ENCODE data around the gene SHMT2.

Gene SHMT2

DNA sequence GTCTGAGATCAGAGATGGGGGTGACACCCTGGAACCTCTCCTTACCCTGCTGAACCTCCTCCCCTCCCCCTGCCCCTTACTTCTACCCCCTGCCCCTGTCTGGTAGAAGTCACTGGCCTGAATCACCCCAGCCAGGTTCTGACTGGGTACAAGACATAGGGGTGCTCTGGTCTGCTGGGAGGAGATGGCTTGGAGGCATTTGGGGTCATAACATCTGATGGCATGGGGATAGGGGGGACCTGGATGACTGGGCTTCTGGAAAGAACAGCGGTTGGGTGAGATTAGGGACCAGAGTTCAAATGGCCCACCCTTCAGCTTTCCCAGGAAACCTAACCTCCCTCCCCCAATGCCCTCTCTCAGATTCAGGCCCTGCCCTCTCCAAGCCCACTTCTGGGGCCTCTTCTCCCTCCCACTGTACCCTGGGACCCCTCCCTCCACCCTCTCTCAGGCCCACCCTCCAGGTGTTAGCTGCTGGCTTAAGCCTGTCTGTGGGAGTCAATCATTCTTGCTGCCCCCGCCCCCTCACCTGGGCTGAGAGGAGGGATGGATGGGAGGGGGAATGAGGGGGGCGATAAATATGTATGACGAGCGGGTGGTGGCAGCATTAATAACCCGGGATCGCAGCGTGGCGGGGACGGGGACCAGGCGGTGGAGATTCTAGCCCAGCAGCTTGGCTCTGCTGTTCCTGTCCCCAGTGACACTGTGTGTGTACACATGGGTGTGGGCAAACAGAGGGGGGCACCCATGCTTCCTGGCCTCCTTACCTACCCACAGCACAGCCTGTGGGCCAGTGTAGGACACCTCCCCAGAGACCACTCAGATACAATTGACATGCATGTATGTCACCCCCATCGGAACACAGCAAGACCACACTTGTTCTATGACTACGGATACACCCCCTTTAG lies 7.0 kb upstream of the SHMT2 start:
- intact Hi-C loops (cut with DNase I): loop anchor here (10.0 kb wide), 1 partner anchor 232 kb away; the partner anchor contains the start of genes GLI1 and INHBE
- DNase-seq: no peak

DNA sequence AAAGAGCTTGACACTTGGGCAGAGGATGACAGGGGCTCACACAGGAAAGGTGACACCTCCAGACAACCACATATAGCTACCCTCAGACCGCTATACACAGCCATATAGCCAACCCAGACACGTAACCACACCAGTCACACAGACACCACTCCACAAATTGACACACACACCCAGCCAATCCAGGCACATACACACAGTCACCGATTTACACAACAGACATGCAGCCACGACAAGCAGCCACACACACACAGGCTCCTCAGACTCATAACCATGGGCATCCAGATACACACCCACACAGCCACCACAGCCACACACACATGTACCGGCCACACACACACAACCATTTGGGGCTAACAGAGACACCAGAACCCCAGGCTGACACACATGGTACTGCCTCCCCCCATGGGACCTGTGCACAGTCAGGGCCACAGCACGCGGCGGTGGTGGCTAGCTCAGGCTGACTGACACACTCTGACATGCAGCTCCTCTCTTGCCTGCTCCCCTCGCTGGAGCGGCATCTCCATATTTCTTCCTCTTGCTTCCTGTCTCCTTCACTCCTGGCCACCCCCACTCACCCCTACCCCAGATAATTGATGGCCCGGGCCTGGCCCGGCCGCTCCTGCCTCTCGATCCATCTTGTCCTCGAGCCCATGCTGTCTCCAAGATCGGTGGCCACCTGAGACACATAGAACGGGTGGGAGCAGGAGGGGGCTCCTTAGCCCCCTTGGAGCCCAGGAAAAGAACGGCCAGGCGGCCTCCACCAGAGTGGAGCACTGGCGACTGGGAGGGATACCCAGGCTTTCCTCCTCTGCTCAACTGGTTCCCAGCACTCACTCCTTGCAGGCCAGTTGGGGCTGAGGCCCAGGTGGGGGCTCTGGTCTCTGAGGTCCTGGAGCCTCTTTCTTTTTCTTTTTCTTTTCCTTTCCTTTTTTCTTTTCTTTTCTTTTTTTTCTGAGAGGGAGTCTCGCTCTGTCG lies 6.0 kb upstream of the SHMT2 start:
- intact Hi-C loops (cut with DNase I): loop anchor here (10.0 kb wide), 1 partner anchor 231 kb away; the partner anchor contains the start of genes GLI1 and INHBE
- no peak for DNase-seq

DNA sequence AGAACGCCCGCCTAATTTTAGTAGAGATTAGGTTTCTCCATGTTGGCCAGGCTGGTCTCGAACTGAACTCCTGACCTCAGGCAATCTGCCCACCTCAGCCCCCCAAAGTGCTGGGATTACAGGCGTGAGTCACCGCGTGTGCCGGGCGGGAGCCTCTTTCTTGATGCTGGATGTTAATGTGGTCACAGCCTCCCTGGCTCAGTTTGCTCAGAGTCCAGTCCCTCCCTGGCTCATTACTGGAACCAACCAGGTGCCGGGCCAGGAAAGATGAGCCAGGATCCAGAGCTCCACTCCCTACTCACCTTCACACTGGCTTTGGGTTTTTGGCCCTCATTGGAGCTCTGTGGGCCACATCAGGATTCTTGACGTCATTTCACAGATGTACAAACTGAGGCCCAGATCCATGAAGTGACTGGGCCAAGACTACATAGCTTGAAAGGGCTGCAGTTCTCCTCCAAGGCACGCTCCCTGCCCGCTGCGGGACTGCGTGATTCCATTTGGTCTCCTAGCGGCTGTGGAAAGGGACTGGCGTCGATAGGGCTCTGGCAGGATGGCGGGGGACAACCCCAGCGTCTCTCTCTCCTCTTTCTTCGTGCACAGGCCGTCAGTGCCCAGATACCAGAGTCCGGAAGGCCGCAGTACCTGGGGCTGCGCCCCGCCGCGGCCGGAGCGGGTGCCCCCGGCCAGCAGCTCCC lies 5.1 kb upstream of the SHMT2 start:
- no peak for DNase-seq
- intact Hi-C loops (cut with DNase I): loop anchor here (10.0 kb wide), 1 partner anchor 230 kb away; the partner anchor contains the start of genes GLI1 and INHBE

DNA sequence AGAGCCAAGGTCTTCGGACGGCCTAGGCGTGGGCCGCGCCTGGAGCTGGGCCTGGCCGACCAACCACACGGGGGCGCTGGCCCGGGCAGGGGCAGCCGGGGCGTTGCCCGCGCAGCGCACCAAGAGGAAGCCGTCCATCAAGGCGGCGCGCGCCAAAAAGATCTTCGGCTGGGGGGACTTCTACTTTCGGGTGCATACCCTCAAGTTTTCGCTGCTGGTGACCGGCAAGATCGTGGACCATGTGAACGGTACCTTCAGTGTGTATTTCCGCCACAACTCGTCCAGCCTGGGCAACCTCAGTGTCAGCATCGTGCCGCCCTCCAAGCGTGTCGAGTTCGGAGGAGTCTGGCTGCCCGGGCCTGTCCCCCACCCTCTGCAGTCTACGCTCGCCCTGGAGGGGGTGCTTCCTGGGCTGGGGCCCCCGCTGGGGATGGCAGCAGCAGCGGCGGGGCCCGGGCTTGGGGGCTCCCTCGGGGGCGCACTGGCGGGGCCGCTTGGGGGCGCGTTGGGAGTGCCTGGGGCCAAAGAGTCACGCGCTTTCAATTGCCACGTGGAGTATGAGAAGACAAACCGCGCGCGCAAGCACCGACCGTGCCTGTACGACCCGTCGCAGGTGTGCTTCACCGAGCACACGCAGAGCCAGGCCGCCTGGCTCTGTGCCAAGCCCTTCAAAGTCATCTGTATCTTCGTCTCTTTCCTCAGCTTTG lies 4.4 kb upstream of the SHMT2 start:
- DNase-seq: no peak

DNA sequence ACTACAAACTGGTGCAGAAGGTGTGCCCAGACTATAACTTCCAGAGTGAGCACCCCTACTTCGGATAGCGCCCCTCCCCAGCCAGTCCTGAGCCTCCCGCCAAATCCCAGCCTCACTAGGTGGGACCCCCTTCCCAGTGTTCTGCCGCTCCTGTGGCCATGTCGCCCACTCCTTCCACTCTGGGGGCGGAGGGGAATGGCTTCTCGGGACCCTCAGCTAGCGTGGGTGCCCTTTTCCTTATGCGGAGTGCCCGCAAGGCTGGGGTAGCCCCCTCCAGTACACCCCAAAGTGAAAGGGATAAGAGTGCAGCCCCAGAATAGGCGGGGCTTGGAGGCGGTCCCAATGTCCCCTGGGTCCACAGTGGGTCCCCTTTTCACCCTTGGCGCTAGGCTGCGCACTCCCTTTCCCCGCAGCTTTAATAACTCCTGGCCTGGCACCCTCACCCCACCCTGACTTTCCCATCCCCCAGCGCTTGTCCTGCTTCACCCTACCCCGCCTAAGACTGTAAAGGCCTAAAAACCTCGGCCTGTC lies 3.8 kb upstream of the SHMT2 start:
- intact Hi-C loops (cut with DNase I): loop anchor here (10.0 kb wide), 1 partner anchor 229 kb away; the partner anchor contains the start of genes GLI1 and INHBE
- no peak for DNase-seq

More for the DNA sequence above, 4.4 kb upstream of the SHMT2 start:
- intact Hi-C loops (cut with DNase I): loop anchor here (10.0 kb wide), 1 partner anchor 230 kb away; the partner anchor contains the start of genes GLI1 and INHBE

DNA sequence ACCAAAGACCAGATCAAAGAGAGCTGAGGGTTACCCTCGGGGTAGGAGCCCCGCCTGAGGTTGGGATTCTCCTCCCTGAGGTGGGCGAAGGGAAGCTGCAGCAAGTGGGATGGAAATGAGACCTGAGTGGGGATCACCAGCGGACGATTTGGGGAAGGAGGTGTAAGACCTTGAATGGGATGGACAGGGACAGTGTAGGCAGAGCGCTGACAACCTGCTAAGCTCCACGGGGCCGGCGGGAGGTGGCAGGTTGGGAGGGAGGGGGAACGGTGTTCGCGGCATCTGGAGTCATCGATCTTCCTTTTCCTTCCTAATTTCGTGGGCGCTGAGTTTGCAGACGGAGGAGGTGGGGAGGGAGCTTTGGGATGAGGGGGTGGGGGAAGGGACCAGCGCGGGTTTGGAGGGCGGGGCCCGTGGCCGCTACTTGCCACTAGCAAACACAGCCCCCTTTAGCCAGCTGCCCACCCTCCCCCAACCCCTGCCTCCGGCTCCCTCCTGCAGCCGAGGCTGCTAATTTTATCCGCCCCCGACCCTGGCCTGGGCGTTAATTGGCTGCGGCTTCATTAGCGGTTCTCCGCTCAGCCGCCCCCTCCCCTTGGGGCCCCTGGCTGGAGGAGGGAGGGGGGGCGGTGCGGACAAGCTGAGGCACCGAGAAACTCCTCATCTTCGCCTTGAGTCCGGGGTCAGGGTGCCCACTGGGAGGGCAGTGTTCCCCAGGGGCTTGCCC lies 2.8 kb upstream of the SHMT2 start:
- intact Hi-C loops (cut with DNase I): loop anchor here (10.0 kb wide), 1 partner anchor 228 kb away; the partner anchor contains the start of genes GLI1 and INHBE
- DNase-seq: no peak

DNA sequence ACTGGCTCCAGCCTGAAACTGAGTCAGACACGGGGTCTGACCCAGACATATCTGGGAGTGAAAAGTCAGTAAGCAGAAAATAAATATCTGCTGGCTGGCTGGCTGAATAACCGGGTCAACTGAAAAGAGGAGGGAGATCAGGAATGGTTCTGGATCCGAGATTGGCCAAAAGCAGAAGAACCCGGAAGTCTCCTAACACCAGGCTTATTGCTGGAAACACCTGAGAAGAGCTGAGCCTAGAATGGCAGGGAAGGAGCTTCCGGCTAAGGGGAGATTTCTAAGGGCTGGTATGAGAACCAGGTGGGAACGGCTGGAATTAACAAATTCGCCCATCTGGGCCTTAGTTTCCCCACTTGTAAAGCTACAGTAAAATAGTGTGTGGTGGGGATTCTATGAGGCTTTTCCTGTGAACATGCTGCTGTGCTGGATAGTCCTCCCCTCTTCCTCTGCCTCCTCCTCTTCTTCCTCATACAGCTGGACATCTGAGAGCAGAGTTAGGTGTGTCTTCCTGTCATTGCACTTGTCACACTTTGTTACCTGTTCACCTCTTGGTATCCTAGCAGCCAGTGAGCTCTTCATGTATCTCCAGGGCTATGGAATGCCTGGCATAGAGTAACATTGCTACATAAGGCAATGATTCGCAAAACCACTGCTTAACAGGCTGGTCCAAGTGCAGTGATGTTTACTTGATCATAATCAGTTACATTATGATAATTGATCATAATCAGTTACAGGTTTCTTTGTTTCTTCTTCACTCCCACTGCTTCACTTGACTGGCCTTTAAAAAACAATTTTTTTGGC lies 2.0 kb upstream of the SHMT2 start:
- intact Hi-C loops (cut with DNase I): loop anchor here (10.0 kb wide), 1 partner anchor 227 kb away; the partner anchor contains the start of genes GLI1 and INHBE
- DNase-seq: no peak

DNA sequence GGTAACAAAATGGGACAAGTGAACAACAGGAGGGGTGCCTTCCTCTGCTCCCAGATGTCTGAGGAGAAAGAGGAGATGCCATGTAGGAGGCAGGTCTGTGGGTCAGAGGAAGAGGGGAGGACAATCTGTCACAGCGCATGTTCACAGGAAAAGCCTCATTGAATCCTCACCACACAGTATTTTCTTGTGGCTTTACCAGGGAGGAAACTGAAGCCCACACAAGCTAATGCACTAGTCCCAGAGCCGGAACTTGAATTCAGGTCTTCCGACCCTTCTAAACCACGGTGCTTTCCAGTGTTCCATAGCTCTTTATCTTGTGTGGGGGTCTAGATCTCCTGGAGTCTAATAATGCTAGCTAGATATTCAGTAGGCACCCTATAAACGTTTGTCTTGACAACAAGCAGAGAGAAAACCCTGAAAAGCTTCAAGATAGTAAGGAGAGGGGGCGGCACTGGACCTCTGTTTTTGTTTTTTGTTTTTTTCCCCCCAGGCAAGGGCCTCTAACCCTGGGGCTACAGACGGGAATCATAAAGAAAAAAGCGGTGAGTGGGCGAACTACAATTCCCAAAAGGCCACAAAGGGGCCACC lies 371 bp upstream of the SHMT2 start:
- intact Hi-C loops (cut with DNase I): loop anchor here (10.0 kb wide), 1 partner anchor 226 kb away; the partner anchor contains the start of genes GLI1 and INHBE
- DNase-seq: no peak

DNA sequence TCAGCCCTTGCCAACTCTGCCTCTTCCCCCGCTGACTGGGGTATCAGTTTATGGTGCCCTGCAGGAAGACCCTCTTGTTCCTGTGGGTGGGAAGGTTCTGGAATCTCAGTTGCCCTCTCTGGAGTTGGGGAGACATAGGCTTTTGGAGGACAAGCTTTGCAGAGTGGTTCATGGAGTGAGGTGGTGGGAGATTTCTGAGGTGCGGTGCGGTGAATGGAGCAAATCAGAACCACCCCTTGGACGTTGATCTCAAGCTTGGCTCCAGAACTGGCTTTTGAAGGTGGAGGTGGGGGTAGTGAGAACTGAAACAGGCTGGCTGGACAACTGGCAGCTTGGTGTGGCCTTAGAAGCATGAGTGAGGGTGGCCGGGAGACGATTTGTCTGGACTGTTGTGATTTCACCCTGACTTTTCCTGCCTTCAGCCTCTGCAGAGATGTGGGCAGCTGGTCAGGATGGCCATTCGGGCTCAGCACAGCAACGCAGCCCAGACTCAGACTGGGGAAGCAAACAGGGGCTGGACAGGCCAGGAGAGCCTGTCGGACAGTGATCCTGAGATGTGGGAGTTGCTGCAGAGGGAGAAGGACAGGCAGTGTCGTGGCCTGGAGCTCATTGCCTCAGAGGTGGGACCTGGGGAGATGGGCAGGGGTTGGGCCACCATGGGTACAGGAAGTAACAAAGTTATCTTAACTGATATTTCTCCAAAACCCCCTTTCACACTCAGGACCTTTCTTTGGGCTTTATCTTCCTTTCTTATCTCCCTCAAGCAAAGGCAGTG lies 1.1 kb downstream of the SHMT2 start:
- DNase-seq: no peak
- intact Hi-C loops (cut with DNase I): no loop called here

DNA sequence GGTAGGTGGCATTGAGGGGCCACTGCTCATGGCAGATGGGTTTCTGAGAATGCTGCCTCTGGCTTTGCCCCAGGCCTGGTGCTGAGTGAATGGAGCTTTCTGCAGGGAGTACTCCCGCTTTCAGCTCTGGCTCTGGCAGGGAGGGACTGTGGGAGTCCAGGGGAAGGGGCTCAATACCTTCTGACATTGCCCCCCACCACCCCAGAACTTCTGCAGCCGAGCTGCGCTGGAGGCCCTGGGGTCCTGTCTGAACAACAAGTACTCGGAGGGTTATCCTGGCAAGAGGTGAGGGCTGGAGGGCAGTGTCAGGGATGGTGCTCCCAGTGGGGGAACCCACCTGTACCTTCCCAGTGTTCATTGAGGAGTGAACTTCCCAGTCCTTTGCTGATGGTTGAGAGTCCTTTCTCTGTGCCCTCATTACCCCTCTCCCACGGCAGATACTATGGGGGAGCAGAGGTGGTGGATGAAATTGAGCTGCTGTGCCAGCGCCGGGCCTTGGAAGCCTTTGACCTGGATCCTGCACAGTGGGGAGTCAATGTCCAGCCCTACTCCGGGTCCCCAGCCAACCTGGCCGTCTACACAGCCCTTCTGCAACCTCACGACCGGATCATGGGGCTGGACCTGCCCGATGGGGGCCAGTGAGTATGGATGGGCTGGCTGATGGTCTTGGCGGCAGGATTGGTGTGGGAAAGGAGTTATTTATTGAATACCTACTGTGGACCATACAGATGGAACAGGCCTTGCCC lies 1.9 kb downstream of the SHMT2 start:
- no peak for DNase-seq
- intact Hi-C loops (cut with DNase I): no loop called here

DNA sequence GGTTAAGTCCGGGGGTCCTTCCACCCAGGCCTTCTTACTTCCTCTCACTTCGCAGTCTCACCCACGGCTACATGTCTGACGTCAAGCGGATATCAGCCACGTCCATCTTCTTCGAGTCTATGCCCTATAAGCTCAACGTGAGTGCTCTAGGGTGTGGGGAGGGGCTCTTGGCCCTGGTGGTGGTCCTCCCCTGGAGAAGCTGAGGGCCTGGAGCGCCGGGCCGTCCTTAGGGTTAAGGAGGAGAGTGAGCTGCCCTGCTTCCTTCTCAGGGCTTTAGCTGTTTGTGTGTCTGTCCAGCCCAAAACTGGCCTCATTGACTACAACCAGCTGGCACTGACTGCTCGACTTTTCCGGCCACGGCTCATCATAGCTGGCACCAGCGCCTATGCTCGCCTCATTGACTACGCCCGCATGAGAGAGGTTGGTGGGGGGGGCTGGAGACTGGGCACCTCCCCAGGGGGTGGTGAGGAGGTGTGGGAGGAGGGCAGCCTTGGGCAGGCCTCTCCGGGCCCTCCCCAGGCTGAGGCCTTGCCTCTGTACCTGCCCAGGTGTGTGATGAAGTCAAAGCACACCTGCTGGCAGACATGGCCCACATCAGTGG lies 2.7 kb downstream of the SHMT2 start:
- DNase-seq: no peak
- intact Hi-C loops (cut with DNase I): no loop called here

DNA sequence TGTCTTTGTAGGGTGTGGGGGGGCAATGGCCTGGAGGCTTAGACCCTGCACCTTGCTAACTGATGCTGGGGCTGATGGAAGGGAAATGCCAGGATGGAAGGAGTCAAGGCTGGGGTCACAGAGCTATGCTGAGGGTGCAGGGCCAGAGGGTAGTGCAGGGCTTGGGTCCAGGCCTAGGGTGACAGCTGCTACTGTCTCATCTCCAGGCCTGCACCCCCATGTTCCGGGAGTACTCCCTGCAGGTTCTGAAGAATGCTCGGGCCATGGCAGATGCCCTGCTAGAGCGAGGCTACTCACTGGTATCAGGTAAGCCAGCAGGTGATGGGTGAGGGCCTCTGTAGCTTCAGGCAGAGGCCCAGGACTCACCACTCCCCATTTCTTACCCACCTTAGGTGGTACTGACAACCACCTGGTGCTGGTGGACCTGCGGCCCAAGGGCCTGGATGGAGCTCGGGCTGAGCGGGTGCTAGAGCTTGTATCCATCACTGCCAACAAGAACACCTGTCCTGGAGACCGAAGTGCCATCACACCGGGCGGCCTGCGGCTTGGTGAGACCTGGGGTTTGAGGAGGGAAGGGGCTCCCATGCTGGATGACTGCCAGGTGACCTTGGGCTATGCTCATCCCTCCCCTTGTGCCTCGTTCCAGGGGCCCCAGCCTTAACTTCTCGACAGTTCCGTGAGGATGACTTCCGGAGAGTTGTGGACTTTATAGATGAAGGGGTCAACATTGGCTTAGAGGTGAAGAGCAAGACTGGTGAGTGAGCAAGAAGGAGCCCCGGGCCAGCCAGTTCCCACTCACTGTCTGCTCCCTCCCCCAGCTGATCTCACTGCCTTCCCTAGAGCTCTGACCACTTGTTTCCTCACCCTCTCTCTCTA lies 4.1 kb downstream of the SHMT2 start:
- no peak for DNase-seq
- intact Hi-C loops (cut with DNase I): no loop called here

DNA sequence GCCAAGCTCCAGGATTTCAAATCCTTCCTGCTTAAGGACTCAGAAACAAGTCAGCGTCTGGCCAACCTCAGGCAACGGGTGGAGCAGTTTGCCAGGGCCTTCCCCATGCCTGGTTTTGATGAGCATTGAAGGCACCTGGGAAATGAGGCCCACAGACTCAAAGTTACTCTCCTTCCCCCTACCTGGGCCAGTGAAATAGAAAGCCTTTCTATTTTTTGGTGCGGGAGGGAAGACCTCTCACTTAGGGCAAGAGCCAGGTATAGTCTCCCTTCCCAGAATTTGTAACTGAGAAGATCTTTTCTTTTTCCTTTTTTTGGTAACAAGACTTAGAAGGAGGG lies 4.7 kb downstream of the SHMT2 start:
- no peak for DNase-seq
- intact Hi-C loops (cut with DNase I): no loop called here
